GM10266 (cell line): ENCODE measurements around the gene TFEC.

ENCODE experiments used
- DNase-seq: peaks from one replicate; pipeline ENCODE4 v3.0.0; 2012; ENCODE audit errors: extremely low spot score
- CTCF ChIP-seq: IDR thresholded peaks from 2 replicates; pipeline ENCODE4 v1.5.1; 2012; ENCODE audit warnings: mild to moderate bottlenecking, low read depth; ENCODE audit not compliant: control insufficient read depth, insufficient read depth; ENCODE audit errors: missing control alignments

TFEC gene

GRCh38 chr7:115906731-115907130 lies 123.8 kb downstream of the TFEC start:
- no peak for DNase-seq
- TF ChIP-seq CTCF, result no peak

- TF ChIP-seq CTCF, result no peak
- DNase-seq, result no peak
These were observed 140.9 kb downstream of the TFEC start for GRCh38 chr7:115889669-115889984.

- DNase-seq, result no peak
- no peak for TF ChIP-seq CTCF
These were observed 141.4 kb downstream of the TFEC start for GRCh38 chr7:115888981-115889668.

GRCh38 chr7:115885550-115885949 lies 145.0 kb downstream of the TFEC start:
- no peak for TF ChIP-seq CTCF
- DNase-seq, result no peak
